Measurements from ENCODE around the gene PCYT1B. TPM values are rescaled to one million over a fixed set of nuclear protein-coding genes. Genes with fewer than 3 reads are reported as not detected.

PCYT1B gene
- total RNA-seq = 1 to 10 TPM in 3 of 6 donors, under 1 TPM in 3; 0.43 to 2.2 (median 0.79) TPM

DNA sequence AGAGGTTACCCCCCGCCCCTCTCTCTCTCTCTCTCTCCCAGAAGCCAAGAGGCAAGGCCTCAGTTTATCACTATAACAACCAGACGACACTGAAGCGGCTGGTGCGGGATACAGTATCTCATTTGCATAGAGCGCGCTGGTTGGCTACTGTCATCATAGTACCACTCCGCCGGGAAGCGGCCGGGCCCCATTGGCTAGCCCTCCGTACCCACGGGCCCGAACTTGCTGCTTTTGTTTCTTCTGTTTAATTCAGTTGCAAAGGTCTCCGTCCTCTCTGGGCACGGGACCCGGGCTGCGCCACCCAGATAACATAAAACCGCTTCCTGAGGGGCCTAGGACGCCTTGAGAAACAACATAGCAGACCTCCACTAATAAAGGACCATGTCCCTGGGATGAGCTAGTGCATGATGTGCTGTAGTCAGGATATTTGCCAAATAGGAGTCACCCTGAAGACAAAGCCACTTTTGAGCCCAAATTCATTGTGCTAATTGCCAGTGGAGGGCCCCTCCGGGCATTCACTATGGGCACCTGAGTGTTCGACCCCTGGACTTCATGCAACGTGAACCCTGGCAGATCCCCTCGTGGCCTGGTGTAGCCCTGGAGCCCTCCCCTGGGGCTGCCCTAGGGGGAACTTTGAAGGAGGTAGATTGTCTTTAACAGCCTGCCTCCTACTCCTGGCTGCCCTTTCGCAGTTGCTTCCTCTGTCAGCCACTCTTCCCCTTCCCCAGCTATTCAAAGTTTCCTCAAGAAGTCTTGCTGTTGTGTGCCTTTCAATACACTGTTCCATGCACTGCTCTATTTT is at the start of gene PCYT1B:
Gene PCYT1B, minus strand, starts transcription at position 91 of the 802 bp plus-strand sequence. CDS start 242 bp downstream, outside the sequence.
- DNase-seq (peak; percentile 78 to 83), ATAC-seq (ENCODE audit: low FRiP score in 2 of 2) (peak; percentile 89 to 96)
- Histone ChIP-seq H3K4me3 (peak within 1 kb of the TSS in 3 of 4 donors; percentile 21 to 36 (median 30)), H3K27ac (peak within 1 kb of the TSS in 1 of 4 donors; percentile 40), H3K4me1 (peaks cover 0 to 11% (median 2%) of the 10 kb centered on the region in 4 donors), H3K36me3 (no peaks in the 10 kb centered on the region), H3K9me3 (no peaks in the 10 kb centered on the region), H3K27me3 (no peaks in the 10 kb centered on the region)
- TF ChIP-seq POLR2A (IDR thresholded peaks at IDR 0.05) (no peak), POLR2AphosphoS5 (IDR thresholded peaks at IDR 0.05) (no peak), CTCF (IDR thresholded peaks at IDR 0.05) (no peak), EP300 (IDR thresholded peaks at IDR 0.05) (no peak)
- 15 to 47% methylated on average over 4 to 23 of the region's 24 CpGs for WGBS, 2 donors

- no peak for ATAC-seq (ENCODE audit: low FRiP score in 2 of 2)
- 70 to 82% methylated on average over 6 of the region's 6 CpGs for WGBS, 2 donors
Measured at GRCh38 chrX:24696294-24696693, 49.1 kb upstream of the PCYT1B start.

DNA sequence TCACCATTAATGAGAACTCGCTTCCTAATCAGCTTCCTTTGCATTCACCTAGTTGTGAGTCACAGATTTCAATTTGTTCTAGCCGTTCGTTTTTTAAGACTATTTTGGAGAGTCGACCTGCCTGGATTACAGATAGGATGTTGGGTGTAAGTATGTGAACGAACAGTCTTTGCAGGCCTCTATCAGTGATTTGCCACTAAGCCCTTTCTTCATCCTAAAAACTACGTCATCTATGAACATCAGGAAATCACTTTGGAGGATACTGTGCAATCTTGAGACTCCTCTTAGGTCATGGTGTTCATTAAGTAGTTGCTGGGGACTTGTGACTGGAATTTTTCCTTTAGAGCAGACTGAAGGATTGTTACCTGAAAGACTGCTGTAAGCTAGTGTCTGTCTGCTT is 47.7 kb upstream of the PCYT1B start:
- WGBS, 2 donors = 38 to 53% methylated on average over 6 of the region's 6 CpGs
- TF ChIP-seq POLR2AphosphoS5 (IDR thresholded peaks at IDR 0.05) (no peak), EP300 (IDR thresholded peaks at IDR 0.05) (no peak), POLR2A (IDR thresholded peaks at IDR 0.05) (no peak), CTCF (IDR thresholded peaks at IDR 0.05) (no peak)
- H3K27me3 ChIP-seq = no peaks in the 10 kb centered on the region
- no peaks in the 10 kb centered on the region for H3K9me3 ChIP-seq
- no peak overlapping the region for H3K27ac ChIP-seq
- H3K4me1 ChIP-seq = peaks cover 0 to 4% (median 2%) of the 10 kb centered on the region in 4 donors
- DNase-seq (no peak), ATAC-seq (ENCODE audit: low FRiP score in 2 of 2) (no peak)
- peak overlapping the region in 2 of 4 donors; percentile 68 to 78 for H3K4me3 ChIP-seq
- peaks cover 0 to 4% (median 0%) of the 10 kb centered on the region in 4 donors for H3K36me3 ChIP-seq

More at GRCh38 chrX:24696294-24696693, 49.1 kb upstream of the PCYT1B start:
- Histone ChIP-seq H3K36me3 (peaks cover 0 to 13% (median 0%) of the 10 kb centered on the region in 4 donors), H3K27ac (no peak overlapping the region), H3K4me3 (no peak overlapping the region), H3K4me1 (peaks cover 0 to 4% (median 2%) of the 10 kb centered on the region in 4 donors), H3K9me3 (no peaks in the 10 kb centered on the region), H3K27me3 (no peaks in the 10 kb centered on the region)
- DNase-seq = no peak
- no peak for TF ChIP-seq POLR2A (IDR thresholded peaks at IDR 0.05)
- TF ChIP-seq CTCF (IDR thresholded peaks at IDR 0.05) = no peak
- TF ChIP-seq EP300 (IDR thresholded peaks at IDR 0.05) = no peak
- TF ChIP-seq POLR2AphosphoS5 (IDR thresholded peaks at IDR 0.05) = no peak

DNA sequence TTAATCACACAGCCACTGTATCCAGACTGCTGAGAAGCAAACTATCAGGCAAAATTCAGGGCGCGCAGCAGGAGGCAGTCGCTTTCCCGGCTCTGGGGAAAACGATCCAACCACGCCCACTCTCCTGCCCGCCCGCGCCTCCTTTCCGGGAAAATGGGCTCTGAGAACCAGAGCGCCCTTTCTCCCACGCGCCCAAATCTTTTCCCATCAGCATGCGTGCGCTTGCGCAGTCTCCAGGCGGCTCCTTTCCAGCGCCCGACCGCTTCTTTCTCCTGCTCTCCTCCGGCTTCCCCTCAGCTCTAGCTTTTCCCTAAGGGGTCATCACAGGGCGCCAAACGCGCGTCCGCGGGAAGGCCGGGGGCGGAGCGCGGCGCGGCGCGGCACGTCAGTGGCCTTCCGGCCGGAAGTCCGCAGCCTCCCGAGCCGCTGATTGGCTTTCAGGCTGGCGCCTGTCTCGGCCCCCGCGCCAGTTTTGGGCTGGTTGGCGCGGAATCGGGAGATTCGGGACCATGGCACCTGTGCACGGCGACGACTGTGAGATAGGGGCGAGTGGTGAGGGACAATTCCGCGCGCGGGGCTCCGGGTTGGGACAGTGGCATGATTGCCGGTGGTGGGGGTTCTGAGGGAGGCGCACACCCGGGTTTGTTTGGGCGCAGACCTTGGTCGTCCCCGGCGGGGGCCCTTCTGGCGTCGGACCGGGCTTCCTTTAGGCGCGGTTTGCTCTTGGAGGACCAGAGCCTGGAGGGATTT is 46.5 kb upstream of the PCYT1B start, which contains the start of gene POLA1:
Gene POLA1, plus strand, starts transcription at position 466 of the 750 bp plus-strand sequence. Its CDS starts 44 bp downstream, at position 510.
- H3K36me3 ChIP-seq = no peaks in the 10 kb centered on the region
- H3K27ac ChIP-seq = peak within 1 kb of the TSS; percentile 62 to 85 (median 80)
- ATAC-seq (ENCODE audit: low FRiP score in 2 of 2) (peak; percentile 97 to 100), DNase-seq (peak; percentile 87 to 96)
- peak within 1 kb of the TSS; percentile 50 to 78 (median 64) for H3K4me3 ChIP-seq
- peaks cover 0 to 4% (median 2%) of the 10 kb centered on the region in 4 donors for H3K4me1 ChIP-seq
- no peaks in the 10 kb centered on the region for H3K27me3 ChIP-seq
- peak in 1 of 4 donors; percentile 12 for TF ChIP-seq EP300 (IDR thresholded peaks at IDR 0.05)
- TF ChIP-seq POLR2AphosphoS5 (IDR thresholded peaks at IDR 0.05) = peak; percentile 12 to 60
- peak in 2 of 4 donors; percentile 17 to 37 for TF ChIP-seq POLR2A (IDR thresholded peaks at IDR 0.05)
- TF ChIP-seq CTCF (IDR thresholded peaks at IDR 0.05) = peak in 2 of 6 experiments; percentile 12 to 26
- WGBS, 2 donors = 0 to 41% methylated on average over 25 to 64 of the region's 70 CpGs
- no peaks in the 10 kb centered on the region for H3K9me3 ChIP-seq
